ENCODE data around the gene ANO2.

- TF ChIP-seq, protein P1, sequence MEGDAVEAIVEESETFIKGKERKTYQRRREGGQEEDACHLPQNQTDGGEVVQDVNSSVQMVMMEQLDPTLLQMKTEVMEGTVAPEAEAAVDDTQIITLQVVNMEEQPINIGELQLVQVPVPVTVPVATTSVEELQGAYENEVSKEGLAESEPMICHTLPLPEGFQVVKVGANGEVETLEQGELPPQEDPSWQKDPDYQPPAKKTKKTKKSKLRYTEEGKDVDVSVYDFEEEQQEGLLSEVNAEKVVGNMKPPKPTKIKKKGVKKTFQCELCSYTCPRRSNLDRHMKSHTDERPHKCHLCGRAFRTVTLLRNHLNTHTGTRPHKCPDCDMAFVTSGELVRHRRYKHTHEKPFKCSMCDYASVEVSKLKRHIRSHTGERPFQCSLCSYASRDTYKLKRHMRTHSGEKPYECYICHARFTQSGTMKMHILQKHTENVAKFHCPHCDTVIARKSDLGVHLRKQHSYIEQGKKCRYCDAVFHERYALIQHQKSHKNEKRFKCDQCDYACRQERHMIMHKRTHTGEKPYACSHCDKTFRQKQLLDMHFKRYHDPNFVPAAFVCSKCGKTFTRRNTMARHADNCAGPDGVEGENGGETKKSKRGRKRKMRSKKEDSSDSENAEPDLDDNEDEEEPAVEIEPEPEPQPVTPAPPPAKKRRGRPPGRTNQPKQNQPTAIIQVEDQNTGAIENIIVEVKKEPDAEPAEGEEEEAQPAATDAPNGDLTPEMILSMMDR (IDR thresholded peaks at IDR 0.05; ENCODE audit: poor library complexity, severe bottlenecking), result no peak
- TF ChIP-seq SMC3 (conservative IDR thresholded peaks at IDR 0.05; ENCODE audit: poor library complexity), result no peak
- TF ChIP-seq EP300 (conservative IDR thresholded peaks at IDR 0.05; ENCODE audit: poor library complexity, severe bottlenecking), result no peak
- no peak for TF ChIP-seq RAD21 (conservative IDR thresholded peaks at IDR 0.05)
- TF ChIP-seq POLR2AphosphoS5 (IDR thresholded peaks at IDR 0.05), result no peak
These were observed 373.9 kb downstream of the ANO2 start for GRCh38 chr12:5571115-5571514.

Data from neural cell (in vitro differentiated cells).